T-cell (primary cell): ENCODE results near the gene TMEM250. TPM values are rescaled to one million over a fixed set of nuclear protein-coding genes. Genes with fewer than 3 reads are reported as not detected.
A peak's percentile ranks its signal among the peaks of the same experiment; 100 is the strongest.
"Not testable (repeated sequence)": the region's sequence is repeated elsewhere in the genome, so short reads cannot be mapped to it uniquely, and the experiment has no call there.

ENCODE experiments used
- ATAC-seq, 4 experiments: fragments of 200-7000 bp in 3 of 4; fragments of 150-1000 bp in 1 of 4; cut with Tn5 transposase; replicated peaks in 1 of 4; 1 replicate in 3 of 4; 2 replicates in 1 of 4; pipeline ENCODE4 v1.10.0; 2021; ENCODE audit warnings: moderate library complexity in 3 of 4, mild to moderate bottlenecking in 2 of 4, moderate number of reproducible peaks in 1 of 4
- CTCF ChIA-PET, 2 donors: fragments of 300-600 bp; sonication (Branson Sonifier 250); formaldehyde crosslinking; loops; one replicate each; lab custom pipeline; 2022; ENCODE audit warnings: antibody characterized with exemption in 2 of 2; lab: Charles Lee
- POLR2A ChIA-PET, 2 donors: fragments of 300-600 bp; sonication (Branson Sonifier 250); formaldehyde crosslinking; loops; one replicate each; lab custom pipeline; 2022; ENCODE audit warnings: antibody characterized with exemption in 2 of 2; lab: Charles Lee
- DNase-seq, 35 experiments: peaks; one replicate each; pipeline versions ENCODE4 v3.0.0 to v3.0.0-alpha.2; 2013 to 2023
- H3K27ac ChIP-seq: one replicate; pipeline ENCODE4 v1.5.1; 2013; ENCODE audit warnings: low read length
- H3K27me3 ChIP-seq, 2 experiments: replicated peaks in 1 of 2; 1 replicate in 1 of 2; 2 replicates in 1 of 2; pipeline versions ENCODE4 v1.6.1 to v1.7.0; 2013; ENCODE audit warnings: low read length in 1 of 2, mixed read lengths in 1 of 2; ENCODE audit not compliant: control insufficient read depth in 2 of 2, insufficient read depth in 2 of 2; ENCODE audit errors: extremely low read depth in 1 of 2
- H3K36me3 ChIP-seq, 2 donors: 1 replicate in 1 of 2; 2 replicates in 1 of 2; pipeline versions ENCODE4 v1.6.1 to v1.7.0; 2013; ENCODE audit warnings: low read length in 1 of 2; ENCODE audit not compliant: control insufficient read depth in 2 of 2, insufficient read depth in 1 of 2; ENCODE audit errors: extremely low read depth in 1 of 2
- H3K4me1 ChIP-seq, 2 experiments: 1 replicate in 1 of 2; 2 replicates in 1 of 2; pipeline versions ENCODE4 v1.6.1 to v1.7.0; 2013; ENCODE audit warnings: low read length in 2 of 2, mixed read lengths in 1 of 2; ENCODE audit not compliant: insufficient read depth in 2 of 2, control insufficient read depth in 1 of 2; ENCODE audit errors: extremely low read depth in 1 of 2
- H3K4me3 ChIP-seq, 2 donors: 1 replicate in 1 of 2; 2 replicates in 1 of 2; pipeline versions ENCODE4 v1.5.1 to v1.7.0; 2013; ENCODE audit warnings: mild to moderate bottlenecking in 2 of 2, low read length in 1 of 2, moderate library complexity in 1 of 2; ENCODE audit not compliant: control insufficient read depth in 1 of 2; ENCODE audit errors: extremely low read depth in 1 of 2
- H3K9me3 ChIP-seq: 2 replicates; pipeline ENCODE4 v1.7.0; 2013
- H3K27ac Mint-ChIP-seq, 2 donors: one replicate each; pipeline ENCODE4 v1.8.0; 2020 to 2021; ENCODE audit warnings: mild to moderate bottlenecking in 2 of 2, mixed read lengths in 2 of 2
- H3K27me3 Mint-ChIP-seq, 2 donors: one replicate each; pipeline ENCODE4 v1.8.0; 2021 to 2022; ENCODE audit warnings: mixed read lengths in 2 of 2
- H3K36me3 Mint-ChIP-seq: one replicate; pipeline ENCODE4 v1.8.0; 2021; ENCODE audit warnings: mixed read lengths
- H3K4me1 Mint-ChIP-seq, 3 donors: one replicate each; pipeline ENCODE4 v1.8.0; 2020 to 2022; ENCODE audit warnings: mixed read lengths in 3 of 3, mild to moderate bottlenecking in 1 of 3
- H3K4me3 Mint-ChIP-seq, 3 donors: one replicate each; pipeline ENCODE4 v1.8.0; 2020 to 2022; ENCODE audit warnings: mild to moderate bottlenecking in 3 of 3, mixed read lengths in 3 of 3, moderate library complexity in 3 of 3
- H3K9me3 Mint-ChIP-seq, 3 donors: one replicate each; pipeline ENCODE4 v1.8.0; 2020 to 2022; ENCODE audit warnings: mixed read lengths in 3 of 3
- WGBS: methylation state at CpG from one replicate; pipeline ENCODE4 v1.1.5; 2013; ENCODE audit warnings: missing lambda C conversion rate; ENCODE audit not compliant: insufficient coverage; 5-methylcytosine and 5-hydroxymethylcytosine counted together
- total RNA-seq, 35 experiments: library from RNA in 6 of 35; stranded (reverse) in 6 of 35; fragments of 120-200 nt in 1 of 35; gene quantifications; one replicate each; pipeline versions ENCODE4 v1.2.1 to v1.2.4 and lab custom pipeline; 2013 to 2026

Gene TMEM250
- total RNA-seq, 5 donors from 2014 or later (not counting 1 experiment from before 2014, with no cell fraction given), result 21.0 to 77.9 (median 63.0) TPM

- Histone ChIP-seq H3K27me3 (peaks cover 0 to 16% of the 10 kb centered on the region in 2 experiments), H3K9me3 (no peaks in the 10 kb centered on the region), H3K27ac (no peak overlapping the region), H3K4me3 (no peak overlapping the region), H3K36me3 (no peaks in the 10 kb centered on the region), H3K4me1 (peaks cover 11 to 51% of the 10 kb centered on the region in 2 experiments)
- Mint-ChIP-seq H3K4me3 (no peak overlapping the region), H3K36me3 (no peaks in the 10 kb centered on the region), H3K27ac (no peak overlapping the region), H3K27me3 (no peaks in the 10 kb centered on the region), H3K4me1 (peaks cover 33 to 35% (median 33%) of the 10 kb centered on the region in 3 donors), H3K9me3 (no peaks in the 10 kb centered on the region)
- ChIA-PET POLR2A (no interaction called here), CTCF (no interaction called here)
- DNase-seq (no peak), ATAC-seq (no peak)
- WGBS, result 77% methylated on average over 4 of the region's 6 CpGs
Observed at GRCh38 chr9:136104916-136105315, 13.8 kb downstream of the TMEM250 start.

- Histone ChIP-seq H3K9me3 (no peaks in the 10 kb centered on the region), H3K27ac (no peak overlapping the region), H3K27me3 (peaks cover 0 to 18% of the 10 kb centered on the region in 2 experiments), H3K4me3 (no peak overlapping the region), H3K4me1 (peaks cover 11 to 49% of the 10 kb centered on the region in 2 experiments), H3K36me3 (no peaks in the 10 kb centered on the region)
- no peaks in the 10 kb centered on the region for H3K9me3 Mint-ChIP-seq
- peak overlapping the region in 1 of 2 donors; percentile 11 for H3K27ac Mint-ChIP-seq
- H3K36me3 Mint-ChIP-seq, result no peaks in the 10 kb centered on the region
- H3K4me1 Mint-ChIP-seq, result peaks cover 31 to 34% (median 31%) of the 10 kb centered on the region in 3 donors
- DNase-seq (no peak), ATAC-seq (no peak)
- no peak overlapping the region for H3K4me3 Mint-ChIP-seq
- H3K27me3 Mint-ChIP-seq, result no peaks in the 10 kb centered on the region
- ChIA-PET POLR2A (no interaction called here), CTCF (no interaction called here)
- no CpG with 5 or more reads among the region's 1 CpG for WGBS
Observed at GRCh38 chr9:136104488-136104800, 14.2 kb downstream of the TMEM250 start.

- Mint-ChIP-seq H3K4me3 (no peak overlapping the region), H3K27me3 (peaks cover 0 to 3% of the 10 kb centered on the region in 2 donors), H3K9me3 (no peaks in the 10 kb centered on the region), H3K36me3 (no peaks in the 10 kb centered on the region), H3K4me1 (peaks cover 32 to 35% (median 33%) of the 10 kb centered on the region in 3 donors), H3K27ac (peak overlapping the region in 1 of 2 donors; percentile 11)
- ChIA-PET CTCF (no interaction called here), POLR2A (no interaction called here)
- Histone ChIP-seq H3K36me3 (no peaks in the 10 kb centered on the region), H3K27me3 (peaks cover 0 to 22% of the 10 kb centered on the region in 2 experiments), H3K9me3 (no peaks in the 10 kb centered on the region), H3K4me3 (no peak overlapping the region), H3K4me1 (peaks cover 8 to 48% of the 10 kb centered on the region in 2 experiments), H3K27ac (no peak overlapping the region)
- DNase-seq (no peak), ATAC-seq (no peak)
- 87% methylated on average over 26 of the region's 34 CpGs for WGBS
Observed at GRCh38 chr9:136103651-136104487, 14.8 kb downstream of the TMEM250 start.

- ATAC-seq, H3K27ac Mint-ChIP-seq, H3K27me3 Mint-ChIP-seq, DNase-seq, H3K36me3 Mint-ChIP-seq, POLR2A ChIA-PET, H3K36me3 ChIP-seq, H3K9me3 ChIP-seq, H3K27ac ChIP-seq, H3K9me3 Mint-ChIP-seq, H3K4me3 ChIP-seq, H3K4me3 Mint-ChIP-seq: not testable (repeated sequence)
- CTCF ChIA-PET, result interaction anchor here in 1 of 2 donors (0.8 kb wide), 1 partner anchor 21 kb away, joined by 4 read pairs; no protein-coding TSS in a partner anchor
- H3K4me1 Mint-ChIP-seq, result peaks cover 21 to 24% (median 21%) of the 10 kb centered on the region in 3 donors
- Histone ChIP-seq H3K27me3 (peaks cover 0 to 28% of the 10 kb centered on the region in 2 experiments), H3K4me1 (peaks cover 0 to 33% of the 10 kb centered on the region in 2 experiments)
- WGBS, result 83% methylated on average over 13 of the region's 27 CpGs
Observed at GRCh38 chr9:136101615-136102074, 17.0 kb downstream of the TMEM250 start.

GRCh38 chr9:136100700-136101614 is 17.7 kb downstream of the TMEM250 start:
- Histone ChIP-seq H3K27me3 (peaks cover 0 to 33% of the 10 kb centered on the region in 2 experiments), H3K4me1 (peaks cover 0 to 31% of the 10 kb centered on the region in 2 experiments), H3K9me3 (no peaks in the 10 kb centered on the region), H3K4me3 (no peak overlapping the region), H3K27ac (no peak overlapping the region), H3K36me3 (no peaks in the 10 kb centered on the region)
- no peak for DNase-seq
- ATAC-seq, result no peak
- no peaks in the 10 kb centered on the region for H3K9me3 Mint-ChIP-seq
- WGBS, result 67% methylated on average over 13 of the region's 30 CpGs
- peaks cover 18 to 20% (median 20%) of the 10 kb centered on the region in 3 donors for H3K4me1 Mint-ChIP-seq
- H3K4me3 Mint-ChIP-seq, result no peak overlapping the region
- ChIA-PET POLR2A (no interaction called here), CTCF (interaction anchor here in 1 of 2 donors (0.8 kb wide), 1 partner anchor 22 kb away, joined by 4 read pairs; no protein-coding TSS in a partner anchor)
- no peak overlapping the region for H3K27ac Mint-ChIP-seq
- H3K36me3 Mint-ChIP-seq, result no peaks in the 10 kb centered on the region
- peaks cover 2 to 3% of the 10 kb centered on the region in 2 donors for H3K27me3 Mint-ChIP-seq

- ChIA-PET CTCF (no interaction called here), POLR2A (no interaction called here)
- H3K27me3 ChIP-seq, result peaks cover 0 to 36% of the 10 kb centered on the region in 2 experiments
- no peak overlapping the region for H3K4me3 ChIP-seq
- no peaks in the 10 kb centered on the region for H3K9me3 ChIP-seq
- DNase-seq (no peak), ATAC-seq (no peak)
- Mint-ChIP-seq H3K4me3 (no peak overlapping the region), H3K9me3 (no peaks in the 10 kb centered on the region), H3K27ac (no peak overlapping the region), H3K27me3 (peaks cover 2 to 3% of the 10 kb centered on the region in 2 donors), H3K36me3 (no peaks in the 10 kb centered on the region), H3K4me1 (peaks cover 13 to 15% (median 13%) of the 10 kb centered on the region in 3 donors)
- no CpG with 5 or more reads among the region's 25 CpGs for WGBS
- H3K36me3 ChIP-seq, result no peaks in the 10 kb centered on the region
- no peak overlapping the region for H3K27ac ChIP-seq
- peaks cover 0 to 20% of the 10 kb centered on the region in 2 experiments for H3K4me1 ChIP-seq
Observed at GRCh38 chr9:136099542-136099941, 19.1 kb downstream of the TMEM250 start.
